ENCODE results near the gene SNUPN. TPM values are rescaled to one million over a fixed set of nuclear protein-coding genes. Genes with fewer than 3 reads are reported as not detected.
A peak's percentile ranks its signal among the peaks of the same experiment; 100 is the strongest.

The SNUPN gene
- total RNA-seq, 2 experiments from 2014 or later = 27.1 to 30.4 TPM

DNA sequence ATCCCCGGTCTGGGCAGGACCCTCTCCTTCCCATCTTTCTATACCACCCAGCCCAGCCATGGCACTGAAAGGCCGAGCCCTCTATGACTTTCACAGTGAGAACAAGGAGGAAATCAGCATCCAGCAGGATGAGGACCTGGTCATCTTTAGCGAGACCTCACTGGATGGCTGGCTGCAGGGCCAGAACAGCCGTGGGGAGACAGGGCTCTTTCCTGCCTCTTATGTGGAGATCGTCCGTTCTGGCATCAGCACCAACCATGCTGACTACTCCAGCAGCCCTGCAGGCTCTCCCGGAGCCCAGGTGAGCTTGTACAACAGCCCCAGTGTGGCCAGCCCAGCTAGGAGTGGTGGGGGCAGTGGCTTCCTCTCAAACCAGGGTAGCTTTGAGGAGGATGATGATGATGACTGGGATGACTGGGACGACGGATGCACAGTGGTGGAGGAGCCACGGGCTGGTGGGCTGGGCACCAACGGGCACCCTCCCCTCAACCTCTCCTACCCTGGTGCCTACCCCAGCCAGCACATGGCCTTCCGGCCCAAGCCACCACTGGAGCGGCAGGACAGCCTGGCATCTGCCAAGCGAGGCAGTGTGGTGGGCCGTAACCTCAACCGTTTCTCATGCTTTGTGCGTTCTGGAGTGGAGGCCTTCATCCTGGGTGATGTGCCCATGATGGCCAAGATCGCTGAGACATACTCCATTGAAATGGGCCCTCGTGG, 23.7 kb upstream of the SNUPN start:
- no peak overlapping the region for H3K27ac Mint-ChIP-seq
- no peaks in the 10 kb centered on the region for H3K36me3 Mint-ChIP-seq
- DNase-seq = no peak
- peak overlapping the region; percentile 79 for H3K4me3 Mint-ChIP-seq
- H3K27me3 Mint-ChIP-seq = peaks cover 17% of the 10 kb centered on the region
- H3K9me3 Mint-ChIP-seq = no peaks in the 10 kb centered on the region
- POLR2A ChIA-PET = interaction anchor here (0.6 to 2.0 kb wide), 2 partner anchors 9 to 24 kb away, joined by 4 to 5 read pairs; partner anchors contain the start of genes IMP3 and SNUPN
- peaks cover 12% of the 10 kb centered on the region for H3K4me1 Mint-ChIP-seq
- ATAC-seq (ENCODE audit: low read depth) = no peak

DNA sequence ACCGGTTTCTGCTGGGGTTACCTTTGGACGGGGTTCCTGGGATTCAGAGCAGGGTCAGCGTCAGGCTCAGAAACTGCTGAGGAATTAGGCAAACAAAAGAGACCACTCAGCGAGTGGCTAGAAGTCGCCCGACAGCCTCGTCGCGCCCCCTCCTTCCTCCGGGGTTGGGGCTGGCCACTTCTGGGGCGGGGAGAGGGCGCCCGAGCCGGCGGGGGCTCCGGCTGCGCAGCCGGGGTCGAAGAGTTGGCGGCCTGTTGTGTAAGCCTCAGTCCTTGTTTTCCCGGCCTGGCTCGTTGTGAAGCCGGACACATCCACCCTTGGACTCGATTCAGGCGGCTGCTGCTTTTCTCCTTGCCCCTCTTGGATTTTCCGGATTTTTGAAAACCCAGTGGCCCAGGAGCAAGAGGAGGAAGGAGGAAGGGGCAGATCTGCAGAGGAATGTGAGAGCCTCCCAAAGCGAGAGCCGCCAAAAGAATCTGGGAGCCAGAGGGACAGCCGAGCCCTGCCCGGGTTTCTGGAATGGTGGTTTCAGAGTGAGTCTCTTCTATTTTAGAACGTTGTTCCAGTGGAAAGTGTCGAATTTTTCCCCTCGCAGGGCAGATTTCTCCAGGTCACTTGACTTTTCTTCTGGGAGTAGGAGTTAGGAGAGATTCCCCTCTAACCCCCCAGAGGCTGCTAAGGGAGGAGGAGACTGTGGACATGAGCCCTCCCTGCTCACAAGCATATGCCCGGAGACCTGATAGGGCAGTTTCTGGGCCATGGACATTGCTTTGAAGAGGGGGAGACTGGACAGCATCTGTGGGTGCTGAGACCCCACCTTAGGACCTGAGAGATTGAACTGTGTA, 22.9 kb upstream of the SNUPN start:
- H3K36me3 Mint-ChIP-seq = no peaks in the 10 kb centered on the region
- POLR2A ChIA-PET = interaction anchor here (0.8 to 3.1 kb wide), 8 partner anchors 9 to 300 kb away, joined by 3 to 30 read pairs (median 8); partner anchors contain the start of genes IMP3, MAN2C1, SIN3A and SNUPN
- no peak overlapping the region for H3K27ac Mint-ChIP-seq
- no peaks in the 10 kb centered on the region for H3K9me3 Mint-ChIP-seq
- DNase-seq (no peak), ATAC-seq (ENCODE audit: low read depth) (no peak)
- H3K4me1 Mint-ChIP-seq = peaks cover 12% of the 10 kb centered on the region
- H3K4me3 Mint-ChIP-seq = peak overlapping the region; percentile 79
- H3K27me3 Mint-ChIP-seq = peaks cover 17% of the 10 kb centered on the region

DNA sequence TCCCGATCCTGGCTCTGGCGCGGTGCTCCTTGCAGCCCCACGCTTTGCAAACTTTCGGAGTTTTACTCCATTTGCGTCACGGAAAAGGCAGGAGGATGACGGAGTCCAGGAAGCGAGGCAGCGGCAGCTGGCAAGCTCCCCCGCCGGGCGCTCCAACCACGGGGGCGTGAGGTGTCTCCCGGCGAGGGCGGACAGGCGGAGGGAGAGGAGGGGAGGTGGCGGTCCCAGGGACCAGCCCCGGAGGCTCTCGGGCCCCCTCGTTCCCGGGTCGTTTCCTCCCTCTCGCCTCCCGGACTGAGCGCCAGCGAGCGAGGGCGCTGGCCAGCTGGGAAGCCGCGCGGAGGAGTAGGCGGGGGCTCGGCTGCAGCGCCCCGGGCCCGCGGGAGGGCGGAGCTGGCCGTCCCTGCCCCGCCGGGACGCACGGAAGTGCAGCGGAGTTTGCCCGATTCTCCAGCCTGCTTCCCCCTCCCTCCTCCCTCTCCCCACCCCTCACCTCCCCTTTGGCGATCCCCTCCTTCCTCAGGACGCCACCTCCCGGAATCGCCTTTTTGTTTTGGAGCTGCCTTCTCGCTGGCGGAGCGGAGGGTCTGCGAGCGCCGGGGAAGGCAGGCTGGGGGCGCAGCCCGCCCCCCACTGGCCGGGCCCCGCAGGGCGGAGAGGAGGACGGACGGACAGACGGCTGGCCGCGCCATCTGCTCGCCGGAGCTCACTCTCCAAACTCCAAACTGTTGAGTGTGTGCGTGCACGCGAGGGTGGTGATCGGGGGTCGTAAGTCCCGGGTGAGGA, 22.0 kb upstream of the SNUPN start, which contains the start of gene SNX33:
SNX33 (plus strand) TSS at position 543 of the 786 bp plus-strand sequence. CDS start 1,191 bp downstream, outside the sequence.
- Mint-ChIP-seq H3K36me3 (no peaks in the 10 kb centered on the region), H3K9me3 (no peaks in the 10 kb centered on the region), H3K4me3 (peak within 1 kb of the TSS; percentile 86), H3K27ac (peak within 1 kb of the TSS; percentile 72), H3K27me3 (peaks cover 17% of the 10 kb centered on the region), H3K4me1 (peaks cover 12% of the 10 kb centered on the region)
- POLR2A ChIA-PET = interaction anchor here (0.6 to 3.1 kb wide), 9 partner anchors 17 to 299 kb away, joined by 3 to 30 read pairs (median 7); partner anchors contain the start of genes MAN2C1, SIN3A and SNUPN
- DNase-seq (peak; percentile 69), ATAC-seq (ENCODE audit: low read depth) (peak; percentile 65)

DNA sequence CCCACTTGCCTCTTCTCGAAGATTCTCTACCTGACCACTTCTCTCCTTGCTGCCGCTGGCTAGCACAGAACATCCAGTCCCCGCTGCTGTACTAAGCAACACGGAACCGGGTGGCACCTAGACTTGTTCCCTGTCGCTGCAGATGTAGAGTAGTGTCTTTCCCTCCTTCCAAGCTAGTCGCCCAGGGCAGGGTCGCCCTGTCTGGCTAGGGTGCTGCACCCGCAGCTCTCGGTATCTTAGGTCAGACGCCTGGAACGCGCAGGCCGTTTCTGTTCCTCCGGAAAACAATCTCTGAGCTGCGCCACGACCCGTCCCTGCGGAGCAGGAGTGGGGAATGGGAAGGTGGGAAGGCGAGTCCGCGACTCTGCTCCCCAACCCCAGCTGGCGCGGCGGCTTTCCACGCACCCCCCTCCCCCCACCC, 21.4 kb upstream of the SNUPN start:
- no peaks in the 10 kb centered on the region for H3K9me3 Mint-ChIP-seq
- no peak for DNase-seq
- peaks cover 11% of the 10 kb centered on the region for H3K4me1 Mint-ChIP-seq
- peak overlapping the region; percentile 86 for H3K4me3 Mint-ChIP-seq
- POLR2A ChIA-PET = interaction anchor here (0.6 to 3.1 kb wide), 7 partner anchors 16 to 293 kb away, joined by 3 to 30 read pairs (median 8); partner anchors contain the start of genes MAN2C1, SIN3A and SNUPN
- peaks cover 17% of the 10 kb centered on the region for H3K27me3 Mint-ChIP-seq
- H3K36me3 Mint-ChIP-seq = no peaks in the 10 kb centered on the region
- no peak for ATAC-seq (ENCODE audit: low read depth)
- H3K27ac Mint-ChIP-seq = peak overlapping the region; percentile 72

GRCh38 chr15:75646112-75646943, 20.8 kb upstream of the SNUPN start:
- no peak for ATAC-seq (ENCODE audit: low read depth)
- POLR2A ChIA-PET = interaction anchor here (0.7 to 3.1 kb wide), 5 partner anchors 21 to 292 kb away, joined by 3 to 30 read pairs (median 7); partner anchors contain the start of gene SNUPN

DNA sequence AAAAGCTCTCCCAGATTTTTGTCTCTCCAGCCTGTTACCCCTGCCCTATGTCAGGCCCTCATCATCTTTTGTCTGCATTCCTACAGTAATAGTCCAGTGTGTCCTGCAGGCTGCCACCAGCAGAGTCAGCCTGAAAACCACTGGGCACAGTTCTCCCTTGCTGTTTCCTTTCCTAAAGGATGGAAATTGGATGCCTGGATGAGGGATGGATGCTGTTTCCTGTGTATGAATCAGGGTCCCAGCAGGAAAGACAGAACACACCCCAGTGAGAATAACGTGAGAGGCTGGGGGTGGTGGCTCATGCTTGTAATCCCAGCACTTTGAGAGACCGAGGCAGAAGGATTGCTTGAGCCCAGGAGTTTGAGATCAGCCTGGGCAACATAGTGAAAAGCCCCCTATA, 18.9 kb upstream of the SNUPN start:
- POLR2A ChIA-PET = no interaction called here
- no peaks in the 10 kb centered on the region for H3K9me3 Mint-ChIP-seq
- H3K27ac Mint-ChIP-seq = no peak overlapping the region
- H3K4me1 Mint-ChIP-seq = peaks cover 10% of the 10 kb centered on the region
- DNase-seq (no peak), ATAC-seq (ENCODE audit: low read depth) (no peak)
- H3K4me3 Mint-ChIP-seq = no peak overlapping the region
- no peaks in the 10 kb centered on the region for H3K36me3 Mint-ChIP-seq
- H3K27me3 Mint-ChIP-seq = peaks cover 17% of the 10 kb centered on the region

More at GRCh38 chr15:75646112-75646943, 20.8 kb upstream of the SNUPN start:
- DNase-seq = no peak
- peaks cover 11% of the 10 kb centered on the region for H3K4me1 Mint-ChIP-seq
- H3K27ac Mint-ChIP-seq = no peak overlapping the region
- H3K36me3 Mint-ChIP-seq = no peaks in the 10 kb centered on the region
- no peaks in the 10 kb centered on the region for H3K9me3 Mint-ChIP-seq
- peaks cover 17% of the 10 kb centered on the region for H3K27me3 Mint-ChIP-seq
- H3K4me3 Mint-ChIP-seq = peak overlapping the region; percentile 86

DNA sequence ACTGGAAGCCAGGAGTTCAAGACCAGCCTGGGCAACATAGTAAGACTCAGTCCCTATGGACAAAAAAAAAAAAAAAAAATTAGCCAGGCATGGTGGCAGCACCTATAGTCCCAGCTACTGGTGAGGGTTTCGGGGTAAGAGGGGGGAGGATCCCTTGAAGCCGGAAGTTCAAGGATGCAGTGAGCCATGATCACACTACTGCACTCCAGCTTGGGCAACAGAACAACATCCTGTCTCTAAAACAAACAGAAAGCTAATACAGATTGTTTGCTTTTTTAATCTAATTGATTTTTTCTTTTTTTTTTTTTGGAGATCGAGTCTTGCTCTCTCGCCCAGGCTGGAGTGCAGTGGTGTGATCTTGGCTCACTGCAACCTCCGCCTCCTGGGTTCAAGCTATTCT, 16.1 kb upstream of the SNUPN start:
- no peak overlapping the region for H3K27ac Mint-ChIP-seq
- peaks cover 6% of the 10 kb centered on the region for H3K27me3 Mint-ChIP-seq
- H3K36me3 Mint-ChIP-seq = peaks cover 10% of the 10 kb centered on the region
- POLR2A ChIA-PET = interaction anchor here (1.4 to 7.6 kb wide), 8 partner anchors 16 to 273 kb away, joined by 5 to 168 read pairs (median 44); partner anchors contain the start of genes MAN2C1, PTPN9, SIN3A and SNUPN
- no peaks in the 10 kb centered on the region for H3K9me3 Mint-ChIP-seq
- peaks cover 28% of the 10 kb centered on the region for H3K4me1 Mint-ChIP-seq
- DNase-seq (no peak), ATAC-seq (ENCODE audit: low read depth) (no peak)
- H3K4me3 Mint-ChIP-seq = no peak overlapping the region

DNA sequence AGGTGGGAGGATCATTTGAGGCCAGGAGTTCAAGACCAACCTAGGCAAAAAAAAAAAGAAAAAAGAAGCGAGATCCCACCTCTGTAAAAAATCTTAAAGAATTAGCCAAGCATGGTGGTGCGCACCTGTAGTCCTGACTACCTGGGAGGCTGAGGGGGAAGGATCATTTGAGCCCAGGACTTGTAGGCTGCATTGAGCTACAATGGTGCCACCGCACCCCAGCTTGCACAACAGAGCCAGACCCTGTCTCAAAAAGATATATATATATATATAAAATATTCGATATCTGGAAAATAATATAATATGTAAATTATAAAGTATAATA, 15.6 kb upstream of the SNUPN start:
- Mint-ChIP-seq H3K9me3 (no peaks in the 10 kb centered on the region), H3K4me1 (peaks cover 27% of the 10 kb centered on the region)
- POLR2A ChIA-PET = interaction anchor here (1.5 to 7.6 kb wide), 9 partner anchors 16 to 273 kb away, joined by 10 to 168 read pairs (median 42); partner anchors contain the start of genes MAN2C1, PTPN9, SIN3A and SNUPN

DNA sequence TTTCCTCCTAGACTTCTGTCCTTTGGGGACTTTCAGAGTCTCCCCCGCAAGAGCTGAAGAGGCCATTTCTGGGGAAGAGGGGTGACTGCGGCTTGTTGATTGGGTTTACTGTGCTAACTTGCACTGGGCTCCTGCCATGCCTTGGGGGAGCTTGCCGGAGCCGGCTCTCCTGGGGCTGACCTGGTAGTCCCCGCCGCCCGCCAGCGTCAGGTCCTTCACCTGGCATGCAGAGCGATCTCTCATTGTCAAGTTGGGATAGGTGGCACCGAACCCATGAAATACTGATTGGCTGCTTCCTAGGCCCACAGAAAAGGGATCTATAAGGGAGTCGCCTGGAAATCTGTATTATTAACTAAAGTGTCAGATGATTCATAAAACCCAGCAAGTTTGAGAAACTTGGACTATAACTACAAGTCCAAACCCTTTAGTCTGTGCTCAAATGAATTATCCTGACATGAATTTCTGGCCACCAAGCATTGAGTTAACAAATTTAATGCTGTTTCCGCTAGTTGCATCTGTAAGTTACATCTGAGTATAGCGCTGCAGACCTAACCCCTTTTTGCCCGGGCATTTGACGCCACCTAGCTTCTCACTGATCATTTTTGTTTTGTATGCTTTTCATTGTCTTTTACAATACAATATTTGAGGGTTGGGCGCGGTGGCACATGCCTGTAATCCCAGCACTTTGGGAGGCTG, 15.1 kb upstream of the SNUPN start:
- no peaks in the 10 kb centered on the region for H3K9me3 Mint-ChIP-seq
- peak; percentile 59 for ATAC-seq (ENCODE audit: low read depth)
- peaks cover 10% of the 10 kb centered on the region for H3K36me3 Mint-ChIP-seq
- H3K27me3 Mint-ChIP-seq = peaks cover 2% of the 10 kb centered on the region
- peaks cover 29% of the 10 kb centered on the region for H3K4me1 Mint-ChIP-seq
- POLR2A ChIA-PET = interaction anchor here (0.9 to 7.6 kb wide), 16 partner anchors 10 to 272 kb away, joined by 3 to 168 read pairs (median 10); partner anchors contain the start of genes MAN2C1, PTPN9, SIN3A and SNUPN
- DNase-seq = peak; percentile 48
- peak overlapping the region; percentile 93 for H3K4me3 Mint-ChIP-seq
- H3K27ac Mint-ChIP-seq = peak overlapping the region; percentile 86

More for the DNA sequence above, 15.6 kb upstream of the SNUPN start:
- Mint-ChIP-seq H3K27me3 (peaks cover 3% of the 10 kb centered on the region), H3K4me3 (peak overlapping the region; percentile 93), H3K36me3 (peaks cover 10% of the 10 kb centered on the region), H3K27ac (peak overlapping the region; percentile 86)
- ATAC-seq (ENCODE audit: low read depth) (no peak), DNase-seq (no peak)

- Mint-ChIP-seq H3K4me1 (peaks cover 29% of the 10 kb centered on the region), H3K4me3 (peak within 1 kb of the TSS; percentile 93), H3K9me3 (no peaks in the 10 kb centered on the region), H3K36me3 (peaks cover 10% of the 10 kb centered on the region), H3K27ac (peak within 1 kb of the TSS; percentile 86), H3K27me3 (peaks cover 2% of the 10 kb centered on the region)
- DNase-seq (peak; percentile 92), ATAC-seq (ENCODE audit: low read depth) (peak; percentile 92)
- POLR2A ChIA-PET = interaction anchor here (0.6 to 7.6 kb wide), 20 partner anchors 10 to 271 kb away, joined by 3 to 168 read pairs (median 8); partner anchors contain the start of genes MAN2C1, PTPN9, SIN3A and SNUPN
Observed at GRCh38 chr15:75639709-75640482, 14.4 kb upstream of the SNUPN start, which contains the start of gene IMP3. Gene IMP3, minus strand, starts transcription at chr15:75640224. Its CDS starts 56 bp downstream, at chr15:75640168.
